ENCODE results near the gene CA10. TPM values are rescaled to one million over a fixed set of nuclear protein-coding genes. Genes with fewer than 3 reads are reported as not detected.

The CA10 gene
- polyA plus RNA-seq (2012; ENCODE audit: missing spikeins), result not detected

DNA sequence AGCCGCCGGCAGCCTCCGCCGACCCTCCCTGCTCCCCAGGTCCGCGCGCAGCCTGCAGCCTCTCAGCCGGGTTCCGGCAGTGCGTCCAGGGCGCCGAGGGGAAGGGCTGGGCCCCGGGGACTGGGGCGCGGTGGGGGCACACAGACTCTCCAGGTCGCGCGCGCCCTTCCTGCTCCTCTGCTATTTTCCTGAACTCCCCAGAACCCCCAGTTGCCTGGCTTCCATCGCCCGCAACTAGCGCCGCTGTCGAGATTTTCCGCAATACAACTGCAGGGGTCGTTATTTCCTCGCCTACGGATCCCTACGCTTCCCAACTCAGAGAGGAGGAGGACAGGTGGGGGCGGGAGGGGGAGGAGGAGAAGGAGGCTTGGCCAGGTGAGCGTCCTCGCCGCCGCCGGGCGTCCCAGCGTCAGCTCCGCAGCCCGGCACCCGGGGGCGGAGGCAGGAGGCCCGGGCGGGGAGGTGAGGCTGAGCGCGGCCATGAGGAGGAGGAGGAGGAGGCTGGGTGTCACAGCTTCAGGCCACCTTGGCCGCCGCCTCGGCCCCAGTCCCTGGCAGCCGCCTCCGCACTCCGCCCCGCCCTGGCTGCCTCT is at the start of gene CA10:
CA10 (minus strand) TSS at position 265 of the 593 bp plus-strand sequence.
- DNase-seq (ENCODE audit: insufficient read length), result no peak

DNA sequence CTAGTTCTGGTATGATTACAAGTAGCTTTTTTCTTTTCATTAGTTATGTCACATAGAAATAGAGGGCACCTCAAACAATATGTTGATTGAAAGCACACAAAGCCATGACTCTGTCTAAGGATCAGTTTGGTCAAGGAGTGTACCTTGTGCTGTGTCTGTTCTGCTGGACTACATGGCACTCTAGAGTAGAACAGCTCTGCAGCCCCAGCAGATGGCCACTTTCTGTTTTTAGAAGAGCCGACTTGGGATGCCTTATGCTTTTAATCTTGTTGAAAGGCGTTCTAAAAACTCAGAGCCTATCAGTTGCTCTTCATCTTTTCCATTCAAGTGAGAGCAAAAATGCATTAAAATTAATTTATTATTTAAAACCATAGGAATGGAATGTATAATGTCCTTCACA is 49.3 kb upstream of the CA10 start:
- DNase-seq (ENCODE audit: insufficient read length) (no peak), FAIRE-seq (no peak)
- TF ChIP-seq TAF1 (IDR thresholded peaks at IDR 0.05; ENCODE audit: borderline replicate concordance, low read depth, low read length) (no peak), POLR2AphosphoS5 (IDR thresholded peaks at IDR 0.05; ENCODE audit: low read depth, low read length) (no peak), POLR2A (IDR thresholded peaks at IDR 0.05; ENCODE audit: low read depth, low read length) (no peak)

More for the DNA sequence above, at the start of gene CA10:
- TF ChIP-seq TAF1 (IDR thresholded peaks at IDR 0.05; ENCODE audit: borderline replicate concordance, low read depth, low read length) (no peak), POLR2A (IDR thresholded peaks at IDR 0.05; ENCODE audit: low read depth, low read length) (no peak), POLR2AphosphoS5 (IDR thresholded peaks at IDR 0.05; ENCODE audit: low read depth, low read length) (no peak)
- FAIRE-seq, result no peak

DNA sequence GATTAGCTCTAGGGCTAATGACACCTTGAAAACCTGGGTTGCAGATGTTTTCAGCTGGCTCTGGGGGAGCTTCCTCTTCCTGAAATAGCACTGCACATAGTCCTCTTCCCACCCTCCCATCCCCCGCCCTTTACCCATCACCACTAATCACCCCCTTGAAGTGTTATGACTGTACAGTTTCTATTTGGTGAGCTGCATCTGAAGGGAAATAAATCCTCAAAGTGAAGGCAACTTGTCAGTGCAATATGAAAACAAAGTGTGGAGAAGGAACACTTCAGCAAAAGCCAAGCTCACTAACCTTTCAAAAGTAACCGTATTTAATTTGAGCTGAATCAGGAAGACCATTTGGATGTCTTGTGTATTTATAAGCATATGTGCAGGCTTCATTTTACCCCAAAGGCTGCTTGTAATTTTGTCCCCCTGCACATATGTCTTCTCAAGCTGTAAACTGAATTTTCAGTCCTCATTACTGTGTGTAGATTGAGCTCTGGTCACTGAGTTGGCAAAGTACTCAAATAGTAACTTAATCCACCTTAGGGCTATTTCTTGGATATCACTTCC is 44.1 kb upstream of the CA10 start:
- no peak for FAIRE-seq
- TF ChIP-seq POLR2A (IDR thresholded peaks at IDR 0.05; ENCODE audit: low read depth, low read length) (no peak), TAF1 (IDR thresholded peaks at IDR 0.05; ENCODE audit: borderline replicate concordance, low read depth, low read length) (no peak), POLR2AphosphoS5 (IDR thresholded peaks at IDR 0.05; ENCODE audit: low read depth, low read length) (no peak)
- no peak for DNase-seq (ENCODE audit: insufficient read length)

DNA sequence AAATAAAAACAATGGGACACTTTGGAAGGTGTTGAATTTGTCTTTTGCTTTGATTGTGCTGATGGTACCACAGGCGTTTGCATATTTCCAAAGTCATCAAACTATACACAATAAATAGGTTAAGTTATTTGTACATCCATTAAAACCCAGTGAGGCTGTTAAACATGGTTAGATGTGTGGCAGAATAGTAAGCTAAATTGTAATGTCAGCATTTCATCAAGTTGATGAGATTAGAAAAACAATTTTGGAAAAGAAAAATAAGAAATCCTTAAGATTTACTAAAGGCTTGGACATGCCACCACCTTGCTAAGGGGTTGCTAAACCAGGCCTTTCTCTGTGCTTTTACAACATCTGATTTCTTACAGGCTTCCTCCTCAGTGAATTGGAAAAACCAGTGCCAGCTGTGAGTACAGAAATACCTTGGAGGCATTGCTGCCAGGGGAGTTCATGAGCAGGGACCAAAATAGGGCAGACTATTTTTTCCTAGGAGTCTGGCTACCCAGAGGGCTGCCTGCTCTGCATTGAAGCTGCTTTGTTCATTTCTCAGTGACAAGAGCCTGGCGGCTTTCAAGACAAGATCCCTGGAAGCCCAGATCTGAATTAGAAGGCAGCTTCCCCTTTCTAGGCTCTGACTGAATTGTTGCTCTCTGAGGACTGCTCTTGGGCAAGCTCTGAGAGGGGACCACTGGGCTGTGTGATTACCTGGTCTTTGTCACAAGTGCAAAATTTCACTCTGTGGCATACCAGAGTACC is 43.4 kb upstream of the CA10 start:
- TF ChIP-seq TAF1 (IDR thresholded peaks at IDR 0.05; ENCODE audit: borderline replicate concordance, low read depth, low read length) (no peak), POLR2A (IDR thresholded peaks at IDR 0.05; ENCODE audit: low read depth, low read length) (no peak), POLR2AphosphoS5 (IDR thresholded peaks at IDR 0.05; ENCODE audit: low read depth, low read length) (no peak)
- no peak for FAIRE-seq
- no peak for DNase-seq (ENCODE audit: insufficient read length)

DNA sequence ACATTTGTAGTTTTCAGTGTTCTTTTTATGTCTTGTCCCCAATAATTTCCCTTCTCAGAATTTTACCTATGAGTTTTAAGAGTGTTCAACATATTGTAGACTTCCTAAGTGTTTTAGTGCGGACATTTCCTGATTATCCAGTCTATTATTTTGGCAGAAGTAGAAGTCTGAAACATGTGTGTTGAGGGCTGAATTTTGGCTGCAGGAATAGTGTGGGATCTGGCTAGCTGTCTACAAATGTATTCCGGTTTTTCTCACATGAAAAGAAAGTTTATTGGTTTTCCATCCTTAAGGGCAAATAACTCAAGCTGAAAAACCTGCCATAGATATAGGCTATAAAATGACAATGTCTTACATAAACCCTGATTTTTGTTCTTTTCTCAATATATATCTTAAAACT is 33.0 kb upstream of the CA10 start:
- no peak for FAIRE-seq
- TF ChIP-seq TAF1 (IDR thresholded peaks at IDR 0.05; ENCODE audit: borderline replicate concordance, low read depth, low read length) (no peak), POLR2AphosphoS5 (IDR thresholded peaks at IDR 0.05; ENCODE audit: low read depth, low read length) (no peak), POLR2A (IDR thresholded peaks at IDR 0.05; ENCODE audit: low read depth, low read length) (no peak)
- DNase-seq (ENCODE audit: insufficient read length), result no peak

DNA sequence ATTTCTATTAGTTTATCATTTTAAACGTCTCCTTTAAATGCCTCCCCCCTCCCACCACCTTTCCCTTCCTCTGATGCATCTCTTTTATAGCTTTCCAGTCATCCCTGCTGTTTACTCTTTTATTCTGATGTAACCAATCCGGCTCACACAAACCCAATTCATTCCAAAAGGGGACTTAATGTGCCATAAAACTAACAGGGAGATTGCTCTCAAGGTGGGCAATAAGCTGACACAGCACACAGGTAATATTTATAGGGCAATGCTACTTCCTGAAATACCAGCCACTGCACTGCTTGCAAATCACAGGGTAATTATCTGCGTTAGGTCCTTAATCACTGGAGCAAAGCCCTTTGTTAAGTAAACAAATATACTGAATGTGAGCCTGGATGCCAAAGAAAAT is 23.3 kb upstream of the CA10 start:
- DNase-seq (ENCODE audit: insufficient read length) (no peak), FAIRE-seq (no peak)
- no peak for TF ChIP-seq POLR2AphosphoS5 (IDR thresholded peaks at IDR 0.05; ENCODE audit: low read depth, low read length)
- TF ChIP-seq TAF1 (IDR thresholded peaks at IDR 0.05; ENCODE audit: borderline replicate concordance, low read depth, low read length), result no peak
- no peak for TF ChIP-seq POLR2A (IDR thresholded peaks at IDR 0.05; ENCODE audit: low read depth, low read length)

DNA sequence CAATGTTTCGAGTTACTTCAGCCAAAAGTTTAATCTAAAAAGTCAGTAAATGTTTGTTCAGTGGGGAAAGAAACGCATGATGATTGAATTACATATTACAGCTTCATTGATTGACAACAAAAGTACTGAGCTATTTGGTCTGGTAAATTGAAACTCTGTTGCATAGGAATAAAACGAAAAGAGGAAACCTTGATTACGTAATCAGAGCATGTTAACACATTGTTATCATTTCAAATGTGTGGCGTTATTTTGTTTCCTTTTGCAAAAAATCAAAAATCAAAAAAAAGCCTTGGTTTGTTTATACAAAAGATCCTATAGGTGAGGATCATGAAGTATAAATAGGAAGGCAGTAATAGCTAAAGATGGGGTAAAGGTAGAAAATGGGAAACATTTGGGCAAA is 19.5 kb upstream of the CA10 start:
- no peak for FAIRE-seq
- no peak for TF ChIP-seq POLR2A (IDR thresholded peaks at IDR 0.05; ENCODE audit: low read depth, low read length)
- no peak for TF ChIP-seq POLR2AphosphoS5 (IDR thresholded peaks at IDR 0.05; ENCODE audit: low read depth, low read length)
- no peak for TF ChIP-seq TAF1 (IDR thresholded peaks at IDR 0.05; ENCODE audit: borderline replicate concordance, low read depth, low read length)
- DNase-seq (ENCODE audit: insufficient read length), result no peak

DNA sequence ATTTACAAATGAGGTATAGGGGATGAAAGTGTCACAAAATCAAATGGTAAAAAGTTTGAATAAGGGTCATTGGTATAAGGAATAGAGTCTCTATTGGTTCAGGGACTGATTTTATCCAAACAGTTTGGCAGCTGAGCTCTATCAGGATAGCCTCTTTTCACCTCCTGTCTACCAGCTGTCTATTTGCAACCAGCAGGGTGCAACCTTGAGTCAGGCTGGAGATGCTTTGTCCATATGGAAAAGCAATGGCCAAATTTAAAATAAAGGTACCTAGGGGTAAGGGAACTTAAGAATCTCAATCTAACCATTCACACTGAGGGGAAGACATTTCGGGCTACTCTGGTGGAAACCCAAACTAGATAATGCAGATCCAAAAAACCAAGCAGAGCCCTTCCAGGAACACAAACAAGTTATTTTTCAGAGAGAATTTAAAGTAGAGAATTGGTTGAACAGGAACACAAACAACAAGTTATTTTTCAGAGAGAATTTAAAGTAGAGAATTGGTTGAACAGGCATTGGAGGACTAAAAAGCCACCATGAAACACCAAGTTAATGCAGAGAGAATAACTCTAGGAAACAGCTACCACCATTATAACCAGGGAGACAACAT is 12.6 kb upstream of the CA10 start:
- FAIRE-seq, result no peak
- TF ChIP-seq POLR2A (IDR thresholded peaks at IDR 0.05; ENCODE audit: low read depth, low read length) (no peak), TAF1 (IDR thresholded peaks at IDR 0.05; ENCODE audit: borderline replicate concordance, low read depth, low read length) (no peak), POLR2AphosphoS5 (IDR thresholded peaks at IDR 0.05; ENCODE audit: low read depth, low read length) (no peak)
- DNase-seq (ENCODE audit: insufficient read length), result no peak

DNA sequence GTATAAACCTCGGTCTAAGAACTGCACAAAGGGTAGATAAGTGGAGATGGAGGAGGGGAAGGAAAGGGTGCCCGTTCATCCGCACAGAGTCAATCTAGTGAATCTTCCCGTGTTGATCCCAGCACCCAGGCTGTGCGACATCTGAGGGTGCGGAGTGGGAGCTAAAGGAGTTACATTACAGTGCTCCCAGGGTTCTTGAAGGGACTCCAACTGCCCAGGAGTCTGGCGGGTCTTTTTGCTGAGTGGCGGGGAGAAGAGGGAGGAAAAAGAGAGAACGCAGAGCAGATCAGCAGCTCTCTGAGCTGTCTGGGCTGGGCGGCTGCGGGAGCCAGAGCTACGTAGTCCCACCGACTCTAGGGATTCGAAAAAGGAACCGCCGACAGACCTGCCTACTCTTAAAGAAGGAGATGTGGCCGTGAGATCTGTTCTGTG is 1.6 kb upstream of the CA10 start:
- no peak for FAIRE-seq
- TF ChIP-seq POLR2AphosphoS5 (IDR thresholded peaks at IDR 0.05; ENCODE audit: low read depth, low read length) (no peak), POLR2A (IDR thresholded peaks at IDR 0.05; ENCODE audit: low read depth, low read length) (no peak), TAF1 (IDR thresholded peaks at IDR 0.05; ENCODE audit: borderline replicate concordance, low read depth, low read length) (no peak)
- no peak for DNase-seq (ENCODE audit: insufficient read length)

DNA sequence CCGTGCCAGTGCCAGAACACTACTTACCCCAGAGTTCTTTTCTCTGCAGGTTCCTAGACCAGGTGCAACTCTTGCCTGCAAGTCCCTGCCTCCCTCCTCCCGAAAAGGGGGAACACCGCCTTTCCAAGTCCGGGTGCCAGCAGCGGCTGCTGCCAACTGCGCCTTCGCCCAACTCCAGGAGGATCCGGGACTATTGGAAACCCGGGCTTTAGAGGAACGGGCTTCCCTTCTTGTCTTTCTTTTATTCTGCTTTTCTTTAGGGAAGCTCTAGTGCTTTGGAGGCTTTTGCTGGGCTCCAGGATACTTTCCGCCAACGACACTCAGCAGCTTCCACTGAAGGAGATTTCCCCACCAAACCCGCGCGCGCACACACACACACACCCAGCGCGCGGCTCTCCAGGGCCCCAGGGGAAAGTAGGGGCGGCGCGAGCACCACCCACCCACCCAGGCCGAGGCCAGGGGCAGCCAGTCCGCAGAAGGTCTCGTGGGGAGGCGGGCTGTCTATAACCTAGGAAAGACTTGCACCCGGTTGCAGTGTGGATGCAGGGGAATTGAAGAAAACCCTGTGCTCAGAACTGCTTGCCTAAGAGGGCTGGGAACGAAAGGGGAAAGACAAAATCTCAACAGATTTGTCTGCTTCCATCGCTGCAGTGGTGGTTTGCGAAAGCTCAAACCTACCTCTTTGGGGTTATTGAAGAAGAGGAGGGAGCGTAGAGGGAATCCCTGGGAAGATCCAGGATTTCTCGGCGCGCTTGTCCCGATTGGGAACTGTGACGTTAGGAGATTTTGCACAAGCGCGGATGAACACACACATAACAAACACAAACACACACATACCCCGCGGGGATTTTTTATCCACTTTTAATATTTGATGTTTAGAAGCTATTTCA is 977 bp upstream of the CA10 start:
- no peak for FAIRE-seq
- TF ChIP-seq POLR2AphosphoS5 (IDR thresholded peaks at IDR 0.05; ENCODE audit: low read depth, low read length), result no peak
- TF ChIP-seq POLR2A (IDR thresholded peaks at IDR 0.05; ENCODE audit: low read depth, low read length), result no peak
- no peak for TF ChIP-seq TAF1 (IDR thresholded peaks at IDR 0.05; ENCODE audit: borderline replicate concordance, low read depth, low read length)

More for the DNA sequence above, 977 bp upstream of the CA10 start:
- no peak for DNase-seq (ENCODE audit: insufficient read length)
